GM03348 (cell line): ENCODE results near the gene DPF3.

Experiments used
- DNase-seq: peaks from one replicate; pipeline ENCODE4 v3.0.0; 2012; ENCODE audit warnings: low spot score

Gene DPF3

DNA sequence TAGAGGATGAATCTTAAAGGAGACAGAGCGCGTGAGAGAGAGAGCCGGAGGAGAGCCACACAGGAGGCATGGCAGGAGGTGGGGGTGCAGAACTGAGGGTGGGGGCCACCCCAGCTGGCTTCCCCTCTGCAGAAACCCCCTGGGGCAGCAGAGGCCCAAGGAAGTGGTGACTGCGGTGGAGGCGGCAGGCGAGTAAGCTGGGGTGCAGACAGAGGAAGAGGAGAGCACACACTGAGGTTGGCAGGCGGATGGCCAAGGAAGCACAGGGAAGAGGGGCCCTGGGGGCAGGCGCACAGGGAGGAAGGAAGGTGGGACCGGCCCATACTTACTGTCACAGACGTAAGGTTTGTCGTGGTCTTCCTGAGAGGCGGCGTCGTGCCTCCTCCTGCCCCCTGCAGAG is 179.8 kb downstream of the DPF3 start:
- DNase-seq, result no peak

DNA sequence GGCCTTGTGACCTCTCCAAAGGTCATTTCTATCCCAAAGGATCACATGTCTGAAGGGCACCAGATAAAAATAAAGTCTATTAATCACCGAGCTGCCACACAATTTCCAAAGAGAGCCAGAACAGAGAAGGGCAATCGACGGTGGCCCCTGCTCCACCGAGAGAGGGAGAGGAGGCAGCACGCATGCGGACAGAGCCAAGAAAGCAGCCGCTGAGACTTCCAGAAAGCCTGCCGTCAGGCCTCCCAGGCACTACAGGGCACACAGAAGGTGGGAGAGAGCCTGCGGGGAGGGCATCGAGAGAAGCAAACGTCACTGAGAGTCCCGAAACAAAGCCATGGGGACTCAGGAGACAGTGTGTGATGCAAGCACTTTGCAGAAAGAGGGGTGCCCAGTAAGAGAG is 182.0 kb downstream of the DPF3 start:
- DNase-seq, result no peak

DNA sequence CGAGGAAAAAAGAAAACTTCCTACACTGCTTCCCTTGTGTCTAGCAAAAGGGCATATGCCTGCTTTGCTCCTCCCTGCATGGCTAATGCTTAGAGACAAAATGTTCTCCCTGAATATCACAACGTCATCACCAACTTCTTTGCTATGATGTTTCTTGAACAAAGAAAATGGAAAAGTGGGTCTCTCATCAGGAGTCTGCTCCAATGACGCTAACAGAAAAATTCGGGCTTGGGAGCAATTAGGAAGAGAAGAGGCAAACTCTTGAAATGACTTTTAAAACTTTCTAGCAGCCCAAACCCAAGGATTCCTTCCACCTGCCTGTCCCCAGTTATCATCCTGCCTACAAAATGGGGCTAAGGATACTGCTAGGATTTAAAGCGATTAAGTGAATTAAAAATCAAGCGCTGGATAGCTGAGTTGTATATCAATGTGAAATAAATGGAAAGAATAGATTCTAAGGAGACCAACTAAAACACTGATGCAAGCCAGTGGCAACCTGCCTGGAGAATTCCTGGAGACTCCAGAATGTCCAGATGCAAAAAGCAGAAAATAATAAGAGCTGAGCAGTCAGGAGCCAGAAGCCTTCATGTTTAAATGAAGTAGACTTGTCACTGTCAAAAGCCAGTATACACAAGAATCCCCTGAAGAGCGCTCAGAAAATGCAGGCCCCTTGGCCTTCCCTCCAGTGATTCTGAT is 183.8 kb downstream of the DPF3 start:
- peak; percentile 48 for DNase-seq

- no peak for DNase-seq
Measured at GRCh38 chr14:72708708-72709475, 185.0 kb downstream of the DPF3 start.

DNA sequence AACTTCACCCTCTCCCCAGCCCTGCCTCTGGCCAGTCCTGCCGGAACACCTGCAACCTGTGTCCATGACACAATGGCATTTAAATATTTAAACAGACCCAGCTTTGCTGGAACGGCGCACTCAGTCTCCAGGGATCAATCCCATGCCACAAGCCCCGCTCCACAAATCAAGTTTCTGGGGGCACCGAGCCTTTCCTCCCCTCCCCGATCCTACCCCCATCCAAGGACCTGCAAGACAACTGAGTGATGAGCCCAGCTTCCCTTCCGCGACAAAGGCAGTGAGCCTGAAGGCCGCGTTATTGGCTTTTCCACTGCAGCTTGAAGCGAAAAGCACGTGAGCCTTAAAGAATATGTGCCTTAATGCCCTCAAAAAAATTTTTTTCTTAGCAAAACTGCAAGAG is 185.7 kb downstream of the DPF3 start:
- no peak for DNase-seq

DNA sequence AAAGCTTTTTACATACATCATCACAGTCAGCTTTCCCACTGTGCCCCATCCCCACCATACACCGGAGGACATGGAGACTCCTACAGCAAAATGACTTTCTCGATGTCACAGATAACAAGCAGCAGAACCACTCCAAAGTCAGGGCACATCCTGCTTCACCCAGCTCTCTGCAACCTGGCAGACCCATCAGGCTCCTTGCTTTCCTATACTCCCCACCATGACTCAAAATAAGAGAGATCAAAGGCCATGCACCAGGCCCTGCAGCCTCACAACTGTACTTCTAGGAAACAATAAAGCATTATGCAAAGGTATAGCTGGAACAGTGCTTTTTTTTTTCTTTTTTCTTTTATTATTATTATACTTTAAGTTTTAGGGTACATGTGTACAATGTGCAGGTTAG is 187.4 kb downstream of the DPF3 start:
- DNase-seq, result no peak

DNA sequence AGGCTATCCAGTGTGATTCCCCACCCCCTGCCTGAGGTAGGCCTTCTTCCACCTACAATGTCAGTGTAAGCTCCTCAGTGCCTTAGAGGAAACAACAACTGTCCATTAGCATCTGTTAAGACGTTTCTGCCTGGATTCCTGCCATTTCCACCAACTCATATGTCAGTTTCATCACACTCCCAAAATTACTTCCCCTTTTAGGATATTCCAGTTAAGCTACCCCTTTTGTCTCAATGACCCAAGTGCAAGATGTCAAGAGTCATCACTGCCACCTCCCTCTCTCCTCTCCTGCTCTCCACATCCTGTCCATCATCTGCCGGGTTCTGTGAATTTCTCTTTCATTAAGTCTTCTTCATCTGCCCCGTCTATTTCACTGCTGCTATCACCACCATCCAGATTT is 189.4 kb downstream of the DPF3 start:
- DNase-seq, result no peak

GRCh38 chr14:72701605-72702004 is 192.3 kb downstream of the DPF3 start:
- peak; percentile 30 for DNase-seq

DNA sequence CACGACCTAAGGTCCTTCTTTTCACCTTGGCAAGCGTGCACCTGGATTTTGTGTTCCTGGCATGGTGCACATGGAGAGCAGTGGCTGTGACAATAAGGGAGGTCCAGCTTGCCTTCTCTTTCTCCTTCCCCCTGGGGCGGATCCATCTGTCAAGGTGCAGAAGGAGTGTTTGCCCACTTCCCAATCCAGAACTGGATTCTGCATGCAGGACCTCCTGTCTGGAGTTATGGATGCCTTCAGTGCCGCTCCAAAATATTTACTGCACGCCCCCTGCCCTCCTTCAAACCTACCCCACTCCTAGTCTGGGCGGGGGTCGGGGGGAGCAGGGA is 192.7 kb downstream of the DPF3 start:
- no peak for DNase-seq

GRCh38 chr14:72700338-72701236 is 193.3 kb downstream of the DPF3 start:
- peak; percentile 39 for DNase-seq

- peak; percentile 92 for DNase-seq
Measured at GRCh38 chr14:72699852-72700257, 194.0 kb downstream of the DPF3 start.

DNA sequence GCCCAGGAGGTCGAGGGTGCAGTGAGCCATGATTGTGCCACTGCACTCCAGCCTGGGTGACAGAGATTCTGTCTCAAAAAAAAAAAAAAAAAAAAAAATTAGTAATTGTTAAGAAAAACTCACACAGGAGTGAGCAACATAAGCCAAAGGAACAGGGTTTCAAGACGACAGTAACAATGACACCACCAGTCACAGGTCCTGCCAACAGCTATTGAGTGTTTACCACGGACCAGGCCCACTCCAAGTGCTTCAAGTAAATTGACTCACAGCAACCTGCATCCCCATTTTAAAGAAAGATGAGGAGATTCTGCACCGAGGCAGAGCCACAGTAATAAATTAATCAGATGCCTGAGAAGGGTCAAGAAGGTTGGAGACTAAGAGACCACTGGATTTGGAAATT is 194.5 kb downstream of the DPF3 start:
- no peak for DNase-seq

- DNase-seq, result no peak
Measured at GRCh38 chr14:72692696-72693095, 201.2 kb downstream of the DPF3 start.

DNA sequence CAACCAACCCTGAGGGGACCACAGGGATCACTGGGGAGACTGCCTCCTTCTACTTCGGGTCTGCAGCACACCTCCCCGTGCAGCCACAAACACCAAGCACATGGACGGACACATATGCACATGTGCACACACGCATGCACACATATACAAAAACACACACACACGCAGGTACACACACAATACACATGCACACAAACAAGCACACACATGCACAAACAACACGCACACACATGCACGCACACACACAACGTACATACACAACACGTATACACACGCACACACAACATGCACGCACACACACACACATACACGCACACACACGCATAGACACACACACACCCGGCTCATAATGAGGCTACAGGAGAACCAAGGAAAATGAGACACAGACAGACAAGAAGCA is 203.6 kb downstream of the DPF3 start:
- DNase-seq, result no peak

DNA sequence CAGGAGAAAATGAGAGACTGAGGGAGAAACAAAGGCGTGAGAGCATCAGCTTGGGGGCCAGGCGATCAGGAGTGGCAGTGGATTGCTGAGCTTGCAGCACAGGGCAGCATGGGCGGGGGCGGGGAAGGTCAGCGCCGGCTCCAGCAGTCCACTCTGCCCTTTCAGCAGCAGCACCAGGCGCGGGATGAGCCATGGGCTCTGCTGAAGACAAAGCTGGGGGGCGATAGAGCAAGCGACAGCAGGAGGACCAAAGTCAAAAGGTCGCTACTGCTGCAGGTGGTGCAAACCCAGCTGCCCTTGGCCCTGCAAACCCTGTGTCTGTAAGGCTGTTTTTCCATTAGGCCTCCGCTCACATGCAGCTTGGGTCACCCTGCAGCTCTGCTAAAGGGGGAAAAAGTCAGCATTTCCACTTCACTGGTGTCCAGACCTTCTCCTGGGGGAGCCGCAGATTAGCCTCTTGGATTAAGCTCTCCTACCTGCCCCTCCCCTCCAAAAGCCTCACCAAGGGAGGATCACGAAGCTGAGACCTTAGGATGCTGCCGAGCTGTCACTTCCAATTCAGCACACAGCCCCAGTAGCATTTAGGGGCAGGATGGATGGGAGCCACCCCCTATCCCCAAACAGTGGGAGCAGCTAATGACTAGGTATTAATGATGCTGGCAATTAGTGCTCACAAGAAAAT is 204.8 kb downstream of the DPF3 start:
- DNase-seq, result no peak

DNA sequence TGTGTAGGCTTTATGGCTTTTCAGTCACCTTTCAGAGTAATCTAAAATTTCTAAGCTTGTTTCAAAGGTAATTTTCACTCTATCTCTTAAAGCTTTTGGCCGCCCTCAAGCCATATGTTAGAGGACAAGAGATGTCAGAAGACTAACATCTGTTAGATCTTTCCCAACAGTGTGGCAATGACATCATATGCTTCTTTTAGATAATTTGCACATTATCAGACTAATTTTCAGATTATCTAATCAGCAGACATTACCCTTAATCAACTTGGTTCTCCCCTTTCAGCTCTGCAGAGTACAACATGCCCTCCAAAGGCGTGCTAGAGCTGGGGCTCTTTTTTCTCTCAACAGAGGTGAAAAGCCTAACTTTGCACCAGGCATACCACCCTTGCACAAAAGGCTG is 207.1 kb downstream of the DPF3 start:
- no peak for DNase-seq

DNA sequence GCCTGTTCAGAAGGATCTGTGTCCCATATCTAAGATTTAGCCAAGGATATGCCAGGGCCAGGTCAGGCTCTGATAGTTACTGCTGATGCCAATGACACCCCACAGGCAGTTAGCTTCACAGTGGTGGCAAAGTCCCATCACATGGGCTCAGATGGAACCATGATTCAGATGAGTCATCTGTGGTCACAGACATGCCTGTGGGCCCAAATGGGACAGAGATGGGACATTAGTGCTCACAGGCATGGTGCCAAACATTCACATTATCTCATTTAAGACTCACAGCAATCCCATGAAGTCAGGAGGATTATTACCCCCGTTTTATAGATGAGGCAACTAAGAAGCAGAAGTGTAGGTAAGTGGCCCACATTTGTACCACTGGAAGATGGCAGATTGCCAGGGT is 207.8 kb downstream of the DPF3 start:
- DNase-seq, result no peak

DNA sequence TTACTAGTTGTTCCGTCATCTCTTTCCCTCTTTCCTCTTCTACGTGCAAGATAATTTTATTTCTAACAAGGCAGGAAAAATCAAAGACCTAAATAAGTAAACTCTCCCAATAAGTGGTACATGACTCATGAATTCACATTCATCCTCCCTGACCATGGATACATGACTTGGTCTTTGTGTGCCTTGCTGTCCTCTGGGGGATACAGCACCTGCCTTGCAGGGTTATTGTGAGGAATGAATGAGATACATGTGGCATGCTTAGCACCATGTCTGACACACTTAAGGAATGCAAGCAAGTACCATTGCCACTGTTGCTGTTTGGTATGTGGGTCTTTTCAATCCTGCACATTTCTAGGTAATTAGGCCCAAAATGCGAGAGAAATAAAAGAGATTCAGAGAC is 208.4 kb downstream of the DPF3 start:
- no peak for DNase-seq

DNA sequence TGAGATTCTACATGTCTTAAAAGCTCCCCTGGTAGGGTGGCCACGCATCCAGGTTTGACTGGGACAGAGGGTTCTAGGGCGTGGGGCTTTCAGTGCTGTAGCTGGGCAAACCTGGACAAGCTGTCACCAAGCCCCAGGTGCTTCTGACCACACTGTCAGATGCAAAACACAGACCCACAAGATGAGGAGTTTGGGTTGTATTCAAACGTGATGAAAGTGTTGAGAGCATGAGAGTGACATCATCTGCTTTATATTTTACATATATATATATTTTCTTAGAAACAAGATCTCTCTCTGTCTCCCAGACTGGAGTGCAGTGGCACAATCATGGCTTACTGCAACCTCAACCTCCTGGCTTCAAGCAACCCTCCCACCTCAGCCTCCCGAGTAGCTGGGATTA is 210.1 kb downstream of the DPF3 start:
- no peak for DNase-seq

GRCh38 chr14:72682188-72682587 is 211.7 kb downstream of the DPF3 start:
- DNase-seq, result peak; percentile 78

- DNase-seq, result no peak
Measured at GRCh38 chr14:72680853-72681640, 212.9 kb downstream of the DPF3 start.
